Activated CD4-positive, alpha-beta T cell treated with anti-CD3 and anti-CD28 coated beads, Interleukin-2, amount 50 U/mL, for 16 hours (primary cell): Measurements from ENCODE around the gene PBLD.
"Not testable (repeated sequence)": the region's sequence is repeated elsewhere in the genome, so short reads cannot be mapped to it uniquely, and the experiment has no call there.

ENCODE experiments used
- DNase-seq: peaks from one replicate; pipeline ENCODE4 v3.0.0-alpha.2; 2020

Gene PBLD

GRCh38 chr10:68277814-68278213, 54.9 kb downstream of the PBLD start:
- DNase-seq: not testable (repeated sequence)

GRCh38 chr10:68276224-68276623, 56.5 kb downstream of the PBLD start:
- DNase-seq: no peak

GRCh38 chr10:68275600-68276126, 57.1 kb downstream of the PBLD start:
- no peak for DNase-seq

- DNase-seq: no peak
Observed at GRCh38 chr10:68272833-68273232, 59.9 kb downstream of the PBLD start.

- no peak for DNase-seq
Observed at GRCh38 chr10:68271196-68271882, 61.4 kb downstream of the PBLD start.

- no peak for DNase-seq
Observed at GRCh38 chr10:68269562-68270290, 63.0 kb downstream of the PBLD start.

GRCh38 chr10:68261132-68261856, 71.4 kb downstream of the PBLD start:
- DNase-seq: no peak

GRCh38 chr10:68253346-68253745, 79.4 kb downstream of the PBLD start:
- DNase-seq: no peak

GRCh38 chr10:68251625-68252495, 80.9 kb downstream of the PBLD start:
- no peak for DNase-seq

GRCh38 chr10:68251151-68251550, 81.6 kb downstream of the PBLD start:
- no peak for DNase-seq

- no peak for DNase-seq
Observed at GRCh38 chr10:68249297-68249696, 83.4 kb downstream of the PBLD start.

GRCh38 chr10:68247931-68248330, 84.8 kb downstream of the PBLD start:
- no peak for DNase-seq

- DNase-seq: not testable (repeated sequence)
Observed at GRCh38 chr10:68246397-68246796, 86.3 kb downstream of the PBLD start.

- DNase-seq: no peak
Observed at GRCh38 chr10:68242051-68242450, 90.7 kb downstream of the PBLD start.

GRCh38 chr10:68239596-68240150, 93.1 kb downstream of the PBLD start:
- no peak for DNase-seq

- DNase-seq: no peak
Observed at GRCh38 chr10:68239069-68239468, 93.7 kb downstream of the PBLD start.

- no peak for DNase-seq
Observed at GRCh38 chr10:68238371-68238770, 94.4 kb downstream of the PBLD start.

- no peak for DNase-seq
Observed at GRCh38 chr10:68237173-68237572, 95.6 kb downstream of the PBLD start.

- no peak for DNase-seq
Observed at GRCh38 chr10:68235581-68235980, 97.1 kb downstream of the PBLD start.

- no peak for DNase-seq
Observed at GRCh38 chr10:68235111-68235510, 97.6 kb downstream of the PBLD start.

- no peak for DNase-seq
Observed at GRCh38 chr10:68233046-68233445, 99.7 kb downstream of the PBLD start.
